Rectal smooth muscle tissue (tissue), 1 donor: ENCODE results near the gene GAGE10.
"Not testable (repeated sequence)": the region's sequence is repeated elsewhere in the genome, so short reads cannot be mapped to it uniquely, and the experiment has no call there.

Experiments used
- H3K27ac ChIP-seq: one replicate; pipeline ENCODE4 v1.7.0; 2013; ENCODE audit warnings: low read depth, low read length, inconsistent platforms
- H3K27me3 ChIP-seq: one replicate; pipeline ENCODE4 v1.7.0; 2013; ENCODE audit warnings: low read length; ENCODE audit not compliant: control insufficient read depth, insufficient read depth
- H3K36me3 ChIP-seq: one replicate; pipeline ENCODE4 v1.7.0; 2013; ENCODE audit warnings: low read length; ENCODE audit not compliant: control insufficient read depth, insufficient read depth
- H3K4me1 ChIP-seq: one replicate; pipeline ENCODE4 v1.7.0; 2013; ENCODE audit warnings: low read length; ENCODE audit not compliant: control insufficient read depth, insufficient read depth
- H3K4me3 ChIP-seq: one replicate; pipeline ENCODE4 v1.7.0; 2013; ENCODE audit warnings: low read length
- H3K9ac ChIP-seq: one replicate; pipeline ENCODE4 v1.7.0; 2013; ENCODE audit warnings: low read length

Gene GAGE10

GRCh38 chrX:49284212-49284611 is 19.2 kb upstream of the GAGE10 start:
- no peaks in the 10 kb centered on the region for H3K36me3 ChIP-seq
- H3K9ac ChIP-seq, result no peak overlapping the region
- peaks cover 3% of the 10 kb centered on the region for H3K27me3 ChIP-seq
- no peak overlapping the region for H3K27ac ChIP-seq
- H3K4me1 ChIP-seq, result no peaks in the 10 kb centered on the region
- H3K4me3 ChIP-seq, result no peak overlapping the region

- H3K36me3 ChIP-seq, result no peaks in the 10 kb centered on the region
- no peak overlapping the region for H3K9ac ChIP-seq
- H3K4me1 ChIP-seq, result no peaks in the 10 kb centered on the region
- H3K27ac ChIP-seq, result no peak overlapping the region
- H3K4me3 ChIP-seq, result no peak overlapping the region
- no peaks in the 10 kb centered on the region for H3K27me3 ChIP-seq
These were observed 17.3 kb upstream of the GAGE10 start for GRCh38 chrX:49286136-49286535.

- Histone ChIP-seq H3K4me3 (no peak overlapping the region), H3K4me1 (no peaks in the 10 kb centered on the region), H3K27ac (no peak overlapping the region), H3K9ac (no peak overlapping the region), H3K27me3 (no peaks in the 10 kb centered on the region), H3K36me3 (no peaks in the 10 kb centered on the region)
These were observed 16.9 kb upstream of the GAGE10 start for GRCh38 chrX:49286581-49286980.

- no peaks in the 10 kb centered on the region for H3K27me3 ChIP-seq
- no peak overlapping the region for H3K9ac ChIP-seq
- no peaks in the 10 kb centered on the region for H3K4me1 ChIP-seq
- no peaks in the 10 kb centered on the region for H3K36me3 ChIP-seq
- no peak overlapping the region for H3K27ac ChIP-seq
- H3K4me3 ChIP-seq, result no peak overlapping the region
These were observed 15.8 kb upstream of the GAGE10 start for GRCh38 chrX:49287665-49288064.

- H3K4me1 ChIP-seq, result no peaks in the 10 kb centered on the region
- no peaks in the 10 kb centered on the region for H3K36me3 ChIP-seq
- H3K4me3 ChIP-seq, result no peak overlapping the region
- no peak overlapping the region for H3K27ac ChIP-seq
- no peak overlapping the region for H3K9ac ChIP-seq
- no peaks in the 10 kb centered on the region for H3K27me3 ChIP-seq
These were observed 13.2 kb upstream of the GAGE10 start for GRCh38 chrX:49290215-49290614.

- Histone ChIP-seq H3K4me1 (no peaks in the 10 kb centered on the region), H3K4me3 (no peak overlapping the region), H3K9ac (no peak overlapping the region), H3K27ac (no peak overlapping the region), H3K36me3 (no peaks in the 10 kb centered on the region), H3K27me3 (no peaks in the 10 kb centered on the region)
These were observed 11.7 kb upstream of the GAGE10 start for GRCh38 chrX:49291615-49292337.

- Histone ChIP-seq H3K27ac (no peak overlapping the region), H3K36me3 (no peaks in the 10 kb centered on the region), H3K4me1 (no peaks in the 10 kb centered on the region), H3K9ac (no peak overlapping the region), H3K27me3 (no peaks in the 10 kb centered on the region), H3K4me3 (no peak overlapping the region)
These were observed 10.8 kb upstream of the GAGE10 start for GRCh38 chrX:49292400-49293362.

GRCh38 chrX:49299293-49299692 is 4.2 kb upstream of the GAGE10 start:
- not testable (repeated sequence) for H3K36me3 ChIP-seq, H3K9ac ChIP-seq, H3K27ac ChIP-seq, H3K4me3 ChIP-seq, H3K4me1 ChIP-seq, H3K27me3 ChIP-seq

- Histone ChIP-seq H3K27ac (no peak overlapping the region), H3K36me3 (no peaks in the 10 kb centered on the region), H3K4me3 (no peak overlapping the region), H3K9ac (no peak overlapping the region), H3K4me1 (no peaks in the 10 kb centered on the region), H3K27me3 (no peaks in the 10 kb centered on the region)
These were observed 2.7 kb upstream of the GAGE10 start for GRCh38 chrX:49300703-49301102.

GRCh38 chrX:49307775-49308174 is 4.3 kb downstream of the GAGE10 start:
- not testable (repeated sequence) for H3K4me1 ChIP-seq, H3K4me3 ChIP-seq, H3K9ac ChIP-seq, H3K27ac ChIP-seq, H3K36me3 ChIP-seq, H3K27me3 ChIP-seq

- Histone ChIP-seq H3K27me3 (no peaks in the 10 kb centered on the region), H3K36me3 (no peaks in the 10 kb centered on the region), H3K4me3 (peak overlapping the region; percentile 55), H3K9ac (no peak overlapping the region), H3K4me1 (no peaks in the 10 kb centered on the region), H3K27ac (peak overlapping the region; percentile 50)
These were observed 5.3 kb downstream of the GAGE10 start for GRCh38 chrX:49308604-49309269.

GRCh38 chrX:49309401-49309981 is 6.0 kb downstream of the GAGE10 start:
- H3K4me3 ChIP-seq, result peak overlapping the region; percentile 55
- peak overlapping the region; percentile 50 for H3K27ac ChIP-seq
- H3K9ac ChIP-seq, result no peak overlapping the region
- no peaks in the 10 kb centered on the region for H3K4me1 ChIP-seq
- H3K36me3 ChIP-seq, result no peaks in the 10 kb centered on the region
- H3K27me3 ChIP-seq, result no peaks in the 10 kb centered on the region
